Activated CD4-positive, alpha-beta T cell treated with anti-CD3 and anti-CD28 coated beads, Interleukin-10, Interleukin-2, amounts not matched to agents 100 ng/mL and 50 ng/mL, durations not matched to agents 16 hours and 8 hours (primary cell): ENCODE data around the gene KDELR3.
A peak's percentile ranks its signal among the peaks of the same experiment; 100 is the strongest.

Experiments used
- DNase-seq: peaks from one replicate; pipeline ENCODE4 v3.0.0-alpha.2; 2020

KDELR3 gene

DNA sequence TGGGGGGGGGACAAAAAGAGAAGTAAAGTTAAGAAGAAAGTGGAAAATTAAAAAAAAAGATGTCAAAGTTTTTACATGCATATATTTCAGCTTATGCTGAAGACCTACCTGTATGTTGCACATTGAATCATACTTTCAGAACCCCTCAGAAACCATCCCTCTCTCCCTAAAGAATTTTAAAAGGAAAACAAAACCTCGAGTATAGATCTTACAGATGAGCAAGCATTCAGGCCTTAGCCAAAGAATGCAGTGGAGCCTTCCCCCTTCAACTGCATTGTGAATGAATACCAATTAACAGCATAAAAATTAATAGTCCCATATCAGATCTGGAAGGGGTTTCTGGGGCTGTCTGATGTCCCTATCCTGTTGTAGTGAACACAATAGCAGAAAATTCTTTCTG lies 16.3 kb downstream of the KDELR3 start:
- DNase-seq, result no peak

DNA sequence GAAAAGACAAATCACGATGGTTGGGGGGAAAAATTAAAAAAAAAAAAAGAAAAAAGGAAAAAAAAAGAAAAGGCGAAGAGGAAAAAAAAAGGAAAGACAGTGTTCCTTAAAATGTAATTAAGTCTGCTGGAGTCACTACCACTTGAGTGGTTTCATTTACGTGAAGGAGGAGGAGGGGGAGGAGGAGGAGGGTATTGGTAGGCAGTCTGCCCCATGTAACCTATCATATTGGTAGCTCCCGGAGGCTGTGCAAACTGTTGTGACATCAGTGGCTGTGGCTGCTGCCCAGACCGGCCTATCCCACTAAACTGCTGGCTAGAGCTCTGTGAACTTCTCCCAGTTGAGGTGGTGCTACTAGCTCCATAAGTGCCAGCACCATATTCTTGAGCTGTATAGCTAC lies 17.9 kb downstream of the KDELR3 start:
- no peak for DNase-seq

DNA sequence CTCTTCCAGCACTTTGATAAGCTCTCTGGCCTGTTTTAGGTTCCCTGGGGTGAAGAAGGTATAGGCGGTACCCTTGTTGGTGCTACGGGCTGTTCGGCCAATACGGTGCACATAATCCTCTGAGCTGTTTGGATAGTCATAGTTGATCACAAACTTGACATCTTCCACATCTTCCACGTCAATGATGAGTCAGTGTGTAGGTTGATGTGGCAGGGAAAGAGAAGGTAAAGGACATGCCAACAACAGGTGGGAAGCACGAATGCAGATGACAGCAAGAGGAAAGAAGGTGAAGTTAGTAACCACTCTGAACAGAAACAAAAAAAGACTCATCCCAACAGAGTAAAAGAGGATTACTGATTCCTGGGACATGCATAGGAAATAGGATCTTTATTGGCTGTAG lies 20.1 kb downstream of the KDELR3 start:
- no peak for DNase-seq

DNA sequence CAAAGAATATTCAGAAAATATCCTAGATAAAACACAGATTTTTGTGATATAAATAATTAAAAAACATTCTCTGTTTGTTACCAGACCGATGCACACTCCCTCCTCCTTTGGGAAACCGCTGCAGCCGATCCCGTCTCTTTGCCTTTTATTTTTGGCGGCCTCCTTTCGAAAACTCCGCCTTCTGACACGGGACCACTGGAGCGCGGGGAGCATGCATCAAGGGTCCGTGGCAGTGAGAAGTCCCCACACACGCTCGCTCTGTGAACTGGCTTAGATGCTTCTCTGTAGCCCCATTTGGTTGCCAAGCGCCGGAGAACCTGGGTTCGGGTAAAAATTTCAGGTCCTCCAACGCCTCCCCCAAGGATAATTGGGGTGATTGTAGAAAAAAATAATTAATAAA lies 21.2 kb downstream of the KDELR3 start:
- DNase-seq, result no peak

DNA sequence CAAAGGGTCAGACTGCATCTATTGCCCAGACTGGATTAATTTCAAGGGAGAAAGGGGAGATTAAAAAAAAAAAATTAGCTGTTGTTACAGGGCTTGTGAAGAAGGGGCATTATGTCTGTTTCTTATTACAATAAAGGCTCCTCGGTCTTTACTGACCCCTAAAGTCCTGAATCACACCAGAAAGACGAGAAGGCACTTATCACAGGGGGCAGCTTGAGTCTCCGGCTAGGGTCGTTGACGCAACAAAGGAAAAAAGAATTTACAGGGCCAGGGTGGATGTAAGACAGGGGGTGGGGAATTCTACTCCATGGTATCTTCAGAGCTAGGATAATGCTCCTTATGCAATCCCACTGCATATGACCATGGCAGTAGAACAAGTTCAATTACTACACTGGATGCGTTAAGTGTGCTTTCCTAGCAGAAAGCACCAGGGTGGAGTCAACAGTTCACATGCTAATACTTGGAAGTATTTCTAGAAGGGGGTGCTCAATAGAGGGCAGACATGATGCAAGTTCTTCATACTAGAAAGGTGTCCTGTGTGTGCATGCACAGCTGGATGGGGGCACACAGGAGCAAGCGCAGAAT lies 21.8 kb downstream of the KDELR3 start:
- DNase-seq, result no peak

DNA sequence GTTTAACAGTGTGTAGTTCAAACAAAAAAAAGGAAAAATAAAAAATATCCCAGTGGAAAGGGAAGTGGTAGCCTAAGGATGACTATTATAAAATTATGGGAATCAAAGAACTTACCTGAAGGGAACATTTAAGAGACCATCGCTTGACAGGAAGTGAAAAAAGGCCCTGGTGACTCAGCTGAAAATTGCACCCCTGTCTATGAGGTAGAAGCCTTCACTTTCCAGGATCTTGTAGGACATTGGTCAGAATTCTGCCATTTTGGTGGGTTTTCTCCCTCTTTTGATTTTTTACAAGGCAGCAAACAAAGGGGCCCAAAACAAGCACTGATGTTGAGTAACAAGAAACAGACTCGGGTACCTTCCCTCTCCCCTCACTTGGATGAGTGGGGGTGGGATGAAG lies 22.6 kb downstream of the KDELR3 start:
- peak; percentile 24 for DNase-seq

DNA sequence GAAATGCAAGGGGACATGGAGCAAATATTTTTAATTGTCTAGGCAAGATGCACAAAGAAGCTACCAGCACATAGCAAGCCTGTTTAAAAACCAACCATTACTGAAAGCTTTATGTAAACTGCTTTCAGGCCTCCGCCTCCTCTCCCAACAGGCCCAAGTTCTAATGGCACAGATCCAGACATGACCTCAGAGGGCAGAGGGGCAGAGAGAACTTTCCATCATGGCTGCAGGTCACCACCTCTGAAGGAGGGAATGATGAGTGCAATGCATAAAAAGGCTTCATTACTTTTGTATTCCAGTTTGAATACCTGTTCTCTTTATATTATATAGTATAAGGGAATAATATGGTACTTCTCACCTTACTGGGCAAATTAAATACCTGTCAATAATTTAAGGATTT lies 23.0 kb downstream of the KDELR3 start:
- DNase-seq, result no peak

DNA sequence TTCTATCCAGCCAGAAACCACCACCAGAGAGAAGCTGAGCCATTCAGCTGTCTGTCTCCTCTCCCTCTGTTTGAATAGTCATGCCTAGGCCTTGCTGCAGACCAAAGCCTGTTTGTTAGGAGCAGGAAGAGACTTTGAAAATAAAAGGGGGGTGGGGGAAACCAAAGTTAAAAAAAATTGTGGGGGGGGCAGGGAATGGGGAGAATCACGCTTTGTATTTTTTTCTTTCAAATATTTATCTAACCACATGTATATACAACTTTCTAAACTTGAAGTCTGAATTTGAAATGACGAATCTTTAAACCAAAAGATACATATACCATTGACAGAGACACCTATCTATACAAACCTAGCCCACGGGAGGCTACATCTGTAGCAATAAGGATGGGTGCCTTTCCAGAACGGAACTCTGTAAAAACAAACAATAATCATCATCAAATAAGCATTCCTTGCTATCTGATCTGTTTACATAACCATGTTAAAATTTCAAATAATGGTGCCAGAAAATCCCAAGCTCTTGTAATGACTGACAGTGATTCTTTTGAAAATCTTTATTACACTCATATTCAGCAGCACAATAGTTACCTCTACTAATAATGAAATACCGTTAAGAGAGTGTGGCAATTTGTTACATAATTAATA lies 23.9 kb downstream of the KDELR3 start:
- DNase-seq, result no peak

DNA sequence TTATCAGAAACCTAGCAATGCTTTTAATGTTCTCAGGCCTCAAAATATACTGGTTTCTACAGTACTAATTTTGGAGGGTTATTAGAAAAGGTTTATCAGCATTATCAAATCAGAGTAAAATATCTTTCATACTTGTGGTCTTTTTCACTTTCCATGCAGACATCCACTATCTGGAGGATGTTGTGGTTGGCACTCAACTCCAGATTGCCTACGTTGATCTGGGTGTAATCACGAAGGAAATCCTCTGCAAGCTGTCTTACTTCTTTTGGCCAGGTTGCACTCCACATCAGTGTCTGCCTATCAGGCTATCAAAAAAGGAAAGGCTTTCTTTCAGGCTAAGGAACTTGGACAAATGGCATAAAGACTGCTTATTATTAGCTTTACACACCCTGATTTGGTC lies 26.6 kb downstream of the KDELR3 start:
- peak; percentile 24 for DNase-seq

DNA sequence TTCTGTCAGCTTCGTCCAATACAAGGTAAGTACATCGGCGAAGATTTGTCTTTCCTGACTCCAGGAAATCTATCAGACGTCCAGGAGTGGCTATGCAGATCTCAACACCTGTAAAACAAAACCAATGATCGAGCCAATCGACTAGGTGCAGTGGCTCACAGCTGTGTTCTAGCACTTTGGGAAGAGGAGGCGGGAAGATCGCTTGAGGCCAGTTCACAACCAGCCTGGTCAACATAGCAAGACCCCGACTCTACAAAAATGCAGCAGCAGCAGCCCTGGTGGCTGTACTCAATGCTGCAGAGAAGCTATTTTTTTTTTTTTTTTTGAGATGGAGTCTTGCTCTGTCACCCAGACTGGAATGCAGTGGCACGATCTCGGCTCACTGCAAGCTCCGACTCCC lies 27.0 kb downstream of the KDELR3 start:
- no peak for DNase-seq

DNA sequence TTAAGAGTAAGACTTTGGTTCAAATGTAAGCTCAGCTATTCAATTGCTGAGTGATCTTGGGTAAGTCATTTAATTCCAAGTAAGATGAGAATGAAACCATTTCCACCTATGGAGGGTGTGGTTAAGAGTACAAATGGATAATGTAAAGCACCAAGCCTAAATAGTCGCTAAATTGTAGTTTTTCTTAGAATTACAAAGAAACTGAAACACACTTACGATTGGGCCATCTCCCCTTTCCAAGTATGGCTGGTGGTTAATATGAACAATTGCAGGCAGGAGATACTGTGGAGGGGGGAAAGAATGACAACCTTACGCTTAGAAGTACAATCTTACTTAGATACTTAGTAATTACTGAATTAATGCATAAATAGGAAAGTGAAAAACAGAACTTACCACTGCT lies 30.0 kb downstream of the KDELR3 start:
- DNase-seq, result peak; percentile 42

DNA sequence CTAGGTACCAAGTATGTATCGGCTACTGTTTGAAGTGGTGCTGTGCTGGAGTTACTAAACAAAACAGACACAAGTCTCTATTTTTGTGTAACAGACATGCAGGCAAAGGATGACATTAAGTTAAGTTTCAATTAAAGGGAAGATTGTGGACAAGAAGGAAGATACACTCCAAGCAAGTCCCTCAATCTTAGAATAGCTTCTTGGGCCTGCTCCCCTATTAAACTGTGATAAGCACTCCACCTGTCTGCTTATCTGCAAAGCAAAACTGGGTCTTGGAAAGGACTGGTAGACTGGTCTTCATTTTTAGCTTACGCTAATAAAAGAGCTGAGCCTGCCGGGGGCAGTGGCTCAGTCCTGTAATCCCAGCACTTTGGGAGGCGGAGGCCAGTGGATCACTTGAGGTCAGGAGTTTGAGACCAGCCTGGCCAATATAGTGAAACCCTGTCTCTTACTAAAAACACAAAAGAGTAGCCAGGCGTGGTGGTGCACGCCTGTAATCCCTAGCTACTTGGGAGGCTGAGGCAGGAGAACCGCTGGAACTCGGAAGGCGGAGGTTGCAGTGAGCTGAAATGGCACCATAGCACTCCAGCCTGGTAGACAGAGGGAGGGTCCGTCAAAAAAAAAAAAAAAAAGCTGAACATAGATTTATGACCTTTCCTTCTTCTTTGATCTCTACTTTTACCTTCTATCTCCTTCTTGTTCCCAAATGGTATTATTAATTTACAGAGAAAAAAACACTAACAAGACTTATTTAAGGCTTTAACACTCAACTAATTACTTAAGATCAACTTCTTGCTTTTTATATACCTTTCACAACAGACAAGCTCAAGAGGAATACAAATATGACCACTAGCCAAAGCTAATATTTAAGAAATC lies 34.1 kb downstream of the KDELR3 start:
- no peak for DNase-seq

DNA sequence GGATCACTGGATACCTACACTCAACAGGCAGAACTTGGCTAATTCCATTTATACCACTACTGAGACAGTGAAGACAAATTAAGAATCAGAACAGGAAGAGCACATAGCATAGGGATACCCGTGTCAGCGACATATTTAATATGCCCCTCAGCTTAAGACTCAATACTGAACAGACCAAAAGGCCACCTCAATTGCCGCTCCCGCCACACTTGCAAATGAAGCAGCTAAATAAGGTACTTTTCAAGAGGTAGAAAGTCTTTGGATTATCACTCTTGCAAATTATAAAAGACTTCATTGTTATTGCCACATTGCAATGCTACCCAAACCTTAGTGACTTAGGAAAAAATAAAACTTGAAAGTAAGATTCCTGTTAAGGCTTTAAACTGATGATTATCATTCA lies 35.1 kb downstream of the KDELR3 start:
- no peak for DNase-seq

DNA sequence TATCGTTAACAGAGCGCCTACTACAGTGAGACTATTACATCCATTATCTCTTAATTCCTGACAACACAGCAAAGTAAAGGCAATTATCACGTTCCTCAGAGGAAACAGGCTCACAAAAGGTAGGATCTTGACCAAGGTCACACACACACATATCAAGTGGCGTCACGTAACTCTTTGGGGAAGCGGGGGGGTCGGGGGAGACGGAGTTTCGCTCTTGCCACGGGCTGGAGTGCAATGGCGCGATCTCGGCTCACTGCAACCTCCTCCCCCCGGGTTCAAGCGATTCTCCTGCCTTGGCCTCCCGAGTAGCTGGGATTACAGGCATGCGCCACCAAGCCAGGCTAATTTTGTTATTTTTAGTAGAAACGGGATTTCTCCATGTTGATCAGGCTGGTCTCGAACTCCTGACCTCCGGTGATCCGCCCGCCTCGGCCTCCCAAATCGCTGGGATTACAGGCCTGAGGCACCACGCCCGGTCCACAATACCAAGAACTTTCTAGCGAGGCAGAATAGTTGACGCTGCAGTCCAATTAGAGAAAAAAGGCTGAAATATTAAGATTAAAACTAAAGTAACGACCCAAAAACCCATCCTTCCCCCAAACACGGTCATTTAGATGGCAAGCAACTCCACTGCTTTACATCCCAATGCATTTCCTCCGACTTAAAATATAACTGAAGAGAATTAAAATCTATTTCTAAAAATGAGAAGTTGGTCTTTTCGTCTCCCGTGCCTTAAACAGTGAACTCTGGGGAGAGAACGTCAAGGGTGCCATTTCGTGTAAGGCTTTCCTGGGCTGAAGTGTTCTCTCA lies 37.0 kb downstream of the KDELR3 start:
- DNase-seq, result peak; percentile 71

DNA sequence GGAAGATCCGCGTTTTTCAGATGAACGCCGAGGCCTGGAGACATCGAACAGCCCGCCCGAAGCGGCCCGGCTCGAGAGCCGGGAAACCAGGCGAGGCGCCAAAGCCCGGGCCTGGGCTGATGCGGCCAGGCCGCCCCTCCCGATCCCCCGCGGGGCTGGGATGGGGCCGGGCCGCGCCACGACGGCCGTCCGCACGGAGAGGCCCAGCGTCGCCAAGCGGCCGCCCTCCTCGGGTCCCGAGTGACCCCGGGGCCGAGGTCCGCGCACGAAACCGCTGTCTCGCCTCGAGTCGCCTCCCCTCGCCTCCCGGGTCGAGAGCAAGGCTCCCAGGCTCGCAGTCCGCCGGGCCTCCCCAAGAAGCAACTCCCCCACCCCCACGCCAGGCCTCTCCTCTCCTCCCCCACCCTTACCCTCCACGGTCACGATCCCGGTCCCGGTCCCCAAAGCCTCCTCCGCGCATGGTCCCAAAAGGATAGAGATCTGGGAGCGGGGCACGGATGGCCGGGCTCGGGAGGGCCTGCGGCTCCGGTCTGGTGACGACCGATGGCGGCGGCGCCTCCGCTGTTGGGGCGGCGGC lies 37.7 kb downstream of the KDELR3 start:
- DNase-seq, result peak; percentile 55

DNA sequence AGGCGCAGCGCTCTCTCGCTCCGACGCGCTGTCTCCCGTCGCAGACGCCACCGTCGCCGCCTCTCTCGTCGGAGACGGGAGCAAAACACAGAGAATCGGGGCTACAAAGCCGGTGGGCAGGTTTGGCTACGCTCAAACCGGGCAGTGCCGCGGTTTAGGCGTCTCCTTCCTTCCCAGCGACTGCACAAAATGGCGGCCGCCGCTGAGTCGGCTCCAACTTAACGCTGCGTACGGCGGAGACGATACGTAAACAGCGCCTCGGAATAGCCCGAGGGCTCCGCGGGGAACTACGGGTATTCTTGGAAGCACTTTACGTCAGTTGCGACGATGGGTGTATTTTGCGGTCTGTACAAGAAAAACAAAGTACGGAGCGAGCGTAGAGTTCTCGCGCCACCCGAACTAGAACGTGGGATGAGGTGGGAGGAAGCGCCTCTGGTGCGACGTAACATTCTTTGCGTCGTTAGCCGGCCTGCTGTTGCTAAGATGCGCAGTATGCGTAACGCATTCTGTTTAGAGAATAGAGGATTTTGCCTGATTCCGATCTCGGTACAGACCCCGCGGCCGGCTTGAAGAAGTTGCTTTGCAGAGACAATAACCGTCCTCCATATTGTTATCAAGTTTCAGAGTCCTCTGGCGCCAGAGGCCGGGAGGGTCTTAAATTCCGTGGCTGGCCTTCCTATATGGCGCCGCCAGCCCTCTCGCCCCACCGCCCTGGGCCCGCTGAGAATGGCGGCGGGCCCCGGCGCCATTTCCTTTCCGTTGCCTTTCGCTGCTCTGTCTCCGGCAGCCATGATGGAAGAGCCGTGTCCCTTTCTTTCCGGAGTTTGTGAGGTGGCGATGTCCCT lies 38.4 kb downstream of the KDELR3 start, which contains the start of gene DDX17:
TSS of gene DDX17 (minus strand) at position 194 of the 845 bp plus-strand sequence.
- peak; percentile 93 for DNase-seq

DNA sequence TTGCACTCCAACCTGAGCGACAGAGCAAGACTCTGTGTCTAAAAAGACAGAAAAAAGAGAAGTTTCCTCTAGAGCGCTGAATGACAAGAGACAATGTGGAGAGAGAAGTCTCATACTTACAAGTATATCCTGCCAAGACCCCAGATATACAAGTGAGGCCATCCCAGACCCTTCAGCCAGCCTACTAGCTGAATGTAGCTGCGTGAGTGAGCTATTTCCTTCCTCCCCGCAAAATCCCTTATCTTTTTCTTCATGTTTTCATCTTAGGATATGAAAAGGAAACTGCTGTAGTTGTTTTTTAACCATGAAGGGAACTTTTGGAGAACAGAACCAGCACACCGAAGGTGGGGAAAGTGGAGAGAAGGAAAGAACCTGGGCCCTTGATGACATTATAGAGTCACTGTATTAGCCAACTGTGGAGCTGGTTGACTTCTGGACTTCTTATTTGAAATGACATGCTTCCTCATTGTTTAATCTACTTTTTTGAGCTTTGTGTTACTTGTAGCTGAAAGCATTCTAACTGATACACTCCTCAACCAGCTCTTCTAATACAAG lies 42.6 kb downstream of the KDELR3 start:
- DNase-seq, result no peak

DNA sequence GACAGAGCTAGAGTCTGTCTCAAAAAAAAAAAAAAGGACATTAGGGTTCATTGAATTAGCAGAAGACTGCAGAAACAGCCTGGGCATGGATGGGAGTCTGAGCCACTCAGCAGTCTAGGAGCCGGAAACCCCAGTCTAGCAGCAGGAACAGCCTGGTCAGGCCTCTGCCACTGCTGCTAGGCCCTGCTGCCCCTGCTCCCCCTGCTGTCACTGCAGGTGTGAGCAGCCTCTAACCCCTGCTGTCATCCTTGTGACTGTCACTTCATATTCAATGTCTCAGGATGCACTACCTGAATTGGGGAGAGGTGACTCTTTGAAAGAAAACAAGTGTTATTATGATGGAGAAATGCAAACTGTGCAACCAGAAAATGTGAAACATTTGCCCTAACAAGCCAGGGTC lies 45.2 kb downstream of the KDELR3 start:
- peak; percentile 31 for DNase-seq

DNA sequence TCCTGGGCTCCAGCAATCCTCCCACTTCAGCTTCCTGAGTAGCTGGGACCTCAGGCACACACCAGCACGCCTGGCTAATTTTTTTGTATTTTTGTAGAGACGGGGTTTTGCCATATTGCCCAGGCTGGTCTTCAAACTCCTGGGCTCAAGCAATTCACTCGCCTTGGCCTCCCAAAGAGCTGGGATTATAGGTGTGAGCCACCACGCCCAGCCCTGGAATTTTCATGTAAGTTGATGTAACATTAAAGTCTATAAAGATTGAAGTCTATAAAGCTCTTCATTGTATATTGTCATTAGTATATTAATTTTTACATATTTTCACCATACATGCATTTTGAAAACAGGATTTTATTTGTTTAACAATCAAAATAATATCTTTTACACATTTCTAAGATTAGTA lies 50.7 kb downstream of the KDELR3 start:
- no peak for DNase-seq

DNA sequence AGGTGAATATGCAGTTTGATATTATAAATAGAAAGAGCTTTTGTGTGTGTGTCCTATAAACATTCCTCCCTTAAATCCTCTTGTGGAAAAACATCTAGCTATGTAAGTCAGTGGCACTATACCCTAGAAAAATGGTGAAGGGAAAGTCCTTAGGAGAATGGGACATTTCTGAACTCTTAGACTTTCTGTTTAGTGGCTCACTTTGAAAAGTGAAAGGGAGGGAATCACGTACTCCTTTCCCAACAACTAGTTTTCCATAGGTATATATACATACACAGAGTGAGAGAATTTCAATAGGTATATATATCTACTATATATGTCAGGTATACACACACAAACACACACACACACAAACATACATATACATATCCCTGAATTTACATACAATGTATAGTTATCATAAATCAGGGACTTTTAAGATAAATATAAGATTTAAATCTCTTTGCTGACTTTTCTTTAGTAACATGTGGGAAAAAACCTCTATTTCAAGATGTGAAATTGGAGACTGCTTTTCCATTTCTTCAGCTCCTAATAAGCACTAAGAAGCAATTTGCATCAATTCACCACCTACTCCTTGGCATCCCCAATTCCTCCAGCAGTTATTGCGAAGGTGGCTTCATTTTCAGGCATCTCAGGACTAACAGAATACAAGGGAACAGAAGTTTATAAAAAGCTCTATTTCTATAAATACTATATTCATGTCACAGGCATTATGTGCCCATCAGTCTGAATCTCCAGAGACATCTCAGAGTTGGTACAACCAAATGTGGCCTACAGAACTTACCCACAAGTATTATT lies 51.8 kb downstream of the KDELR3 start:
- no peak for DNase-seq

DNA sequence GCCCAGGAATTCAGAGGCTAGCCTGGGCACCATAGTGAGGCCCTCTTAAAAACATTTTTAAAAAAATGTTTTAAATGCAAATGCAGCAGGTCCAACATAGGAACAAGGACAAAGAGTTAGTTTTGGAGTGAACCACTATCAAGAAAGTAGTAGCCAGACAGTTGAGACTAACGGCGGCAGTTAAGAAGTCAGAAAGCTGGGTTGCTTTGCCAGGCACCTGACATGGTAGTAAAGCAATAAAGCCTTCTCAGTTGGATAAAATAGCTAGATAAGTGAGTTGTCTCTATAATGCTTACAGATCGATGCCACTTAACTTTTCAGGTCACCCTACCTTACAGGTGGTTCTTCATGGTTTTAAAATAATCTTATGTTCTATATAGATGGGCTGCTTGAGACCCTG lies 55.1 kb downstream of the KDELR3 start:
- no peak for DNase-seq
